HG03159 (cell line): Measurements from ENCODE around the gene FHIP1A.

Experiments used
- ATAC-seq: cut with Tn5 transposase; IDR thresholded peaks from one replicate; pipeline ENCODE4 v1.9.1; 2021; ENCODE audit warnings: mild to moderate bottlenecking, moderate library complexity; ENCODE audit not compliant: unreplicated experiment

Gene FHIP1A

DNA sequence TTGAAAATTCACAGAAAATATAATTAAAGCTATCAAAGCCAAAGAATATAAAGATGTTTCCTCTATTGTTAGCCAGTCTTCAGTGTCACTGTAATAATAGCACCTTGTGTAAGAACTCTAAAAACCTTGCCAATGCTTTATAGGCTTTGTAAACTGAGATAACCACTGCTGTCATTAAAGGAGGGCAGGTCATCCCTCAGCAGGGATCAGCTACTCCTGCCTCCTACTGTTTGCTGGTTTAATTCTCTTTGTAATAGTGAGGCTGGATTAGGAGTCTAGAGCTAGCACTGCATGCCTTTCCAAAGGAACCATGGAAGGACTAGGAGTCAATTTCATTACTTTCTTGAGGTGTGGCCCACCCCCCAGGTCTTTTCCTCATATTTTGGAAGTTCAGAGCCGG is 46.2 kb downstream of the FHIP1A start:
- ATAC-seq = no peak

DNA sequence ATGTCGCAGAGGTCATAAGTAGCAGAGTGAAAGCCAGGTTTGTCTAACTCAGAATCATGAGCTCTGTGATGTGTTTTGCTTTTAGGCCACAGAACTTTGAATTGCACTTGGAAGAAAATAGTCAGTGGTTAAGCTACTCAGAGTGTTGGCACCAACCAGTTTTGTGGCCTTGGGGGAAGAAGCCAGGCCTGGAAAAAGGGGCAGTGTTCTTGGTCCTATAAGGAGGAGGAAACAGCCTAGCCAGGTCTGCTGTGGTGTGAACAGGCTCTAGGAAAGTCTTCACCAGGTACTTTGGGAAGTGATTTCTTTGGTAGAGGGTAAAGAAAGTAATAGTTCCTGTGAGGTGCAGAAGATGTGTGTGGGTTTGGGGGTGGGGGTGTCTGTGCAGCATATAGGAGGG is 49.2 kb downstream of the FHIP1A start:
- ATAC-seq = no peak
